Liver (tissue), 9 donors: ENCODE data around the gene RALB. TPM values are rescaled to one million over a fixed set of nuclear protein-coding genes. Genes with fewer than 3 reads are reported as not detected.

Source experiments
- DNase-seq: peaks from one replicate; pipeline ENCODE4 v3.0.0-alpha.2; 2017; ENCODE audit warnings: low spot score
- H3K27ac ChIP-seq, 2 donors: one replicate each; pipeline ENCODE4 v1.7.0; 2013; ENCODE audit warnings: inconsistent platforms in 2 of 2, low read length in 2 of 2, control low read depth in 1 of 2, low read depth in 1 of 2, mild to moderate bottlenecking in 1 of 2
- H3K27me3 ChIP-seq, 4 donors: one replicate each; pipeline versions ENCODE4 v1.6.1 to v1.7.0; 2013; ENCODE audit warnings: low read length in 3 of 4, inconsistent platforms in 1 of 4, mild to moderate bottlenecking in 1 of 4, moderate library complexity in 1 of 4; ENCODE audit not compliant: control insufficient read depth in 4 of 4, insufficient read depth in 4 of 4
- H3K36me3 ChIP-seq, 4 donors: one replicate each; pipeline versions ENCODE4 v1.6.1 to v1.7.0; 2013; ENCODE audit warnings: low read length in 3 of 4, mild to moderate bottlenecking in 3 of 4, low read depth in 1 of 4, moderate library complexity in 1 of 4; ENCODE audit not compliant: control insufficient read depth in 4 of 4, insufficient read depth in 3 of 4
- H3K4me1 ChIP-seq, 4 donors: one replicate each; pipeline versions ENCODE4 v1.6.1 to v1.7.0; 2013; ENCODE audit warnings: low read length in 3 of 4, mild to moderate bottlenecking in 3 of 4, moderate library complexity in 1 of 4; ENCODE audit not compliant: control insufficient read depth in 4 of 4, insufficient read depth in 4 of 4
- H3K4me3 ChIP-seq, 3 donors: one replicate each; pipeline versions ENCODE4 v1.6.1 to v1.7.0; 2013; ENCODE audit warnings: low read length in 3 of 3, control low read depth in 1 of 3, low read depth in 1 of 3, mild to moderate bottlenecking in 1 of 3
- H3K9ac ChIP-seq, 2 donors: one replicate each; pipeline ENCODE4 v1.7.0; 2013; ENCODE audit warnings: low read length in 2 of 2, mild to moderate bottlenecking in 2 of 2, moderate library complexity in 2 of 2, control low read depth in 1 of 2, low read depth in 1 of 2
- H3K9me3 ChIP-seq, 4 donors: one replicate each; pipeline versions ENCODE4 v1.6.1 to v1.7.0; 2013; ENCODE audit warnings: low read length in 3 of 4; ENCODE audit not compliant: control insufficient read depth in 4 of 4
- EGR1 ChIP-seq, 2 donors: IDR thresholded peaks; 2 replicates each; pipeline ENCODE4 v1.6.1; 2016 to 2018; ENCODE audit warnings: antibody characterized with exemption in 2 of 2, low read depth in 2 of 2
- FOXA2 ChIP-seq: IDR thresholded peaks from 2 replicates; pipeline ENCODE4 v1.6.1; 2016; ENCODE audit warnings: antibody characterized with exemption
- GABPA ChIP-seq, 2 donors: IDR thresholded peaks in 1 of 2; conservative IDR thresholded peaks in 1 of 2; 2 replicates each; pipeline ENCODE4 v1.6.1; 2016; ENCODE audit warnings: antibody characterized with exemption in 2 of 2, mild to moderate bottlenecking in 1 of 2, moderate library complexity in 1 of 2
- HNF4A ChIP-seq, 2 donors: conservative IDR thresholded peaks; 2 replicates each; pipeline ENCODE4 v1.6.1; 2016; ENCODE audit warnings: antibody characterized with exemption in 2 of 2, mild to moderate bottlenecking in 2 of 2
- HNF4G ChIP-seq: IDR thresholded peaks from 2 replicates; pipeline ENCODE4 v1.6.1; 2016; ENCODE audit warnings: antibody characterized with exemption
- JUND ChIP-seq, 2 donors: IDR thresholded peaks; 2 replicates each; pipeline ENCODE4 v1.6.1; 2016; ENCODE audit warnings: antibody characterized with exemption in 2 of 2
- NR2F2 ChIP-seq: IDR thresholded peaks from 2 replicates; pipeline ENCODE4 v1.6.1; 2016; ENCODE audit warnings: antibody characterized with exemption
- RAD21 ChIP-seq, 2 donors: IDR thresholded peaks; 2 replicates each; pipeline ENCODE4 v1.6.1; 2016; ENCODE audit warnings: antibody characterized with exemption in 2 of 2, mild to moderate bottlenecking in 2 of 2
- RXRA ChIP-seq, 2 donors: IDR thresholded peaks; 2 replicates each; pipeline ENCODE4 v1.6.1; 2017 to 2018; ENCODE audit warnings: antibody characterized with exemption in 2 of 2, mild to moderate bottlenecking in 1 of 2
- SP1 ChIP-seq: IDR thresholded peaks from 2 replicates; pipeline ENCODE4 v1.6.1; 2018; ENCODE audit warnings: antibody characterized with exemption, mild to moderate bottlenecking
- TAF1 ChIP-seq: conservative IDR thresholded peaks from 2 replicates; pipeline ENCODE4 v1.6.1; 2016; ENCODE audit warnings: antibody characterized with exemption, mild to moderate bottlenecking
- YY1 ChIP-seq: IDR thresholded peaks from 2 replicates; pipeline ENCODE4 v1.6.1; 2016; ENCODE audit warnings: antibody characterized with exemption, mild to moderate bottlenecking
- ZBTB33 ChIP-seq: IDR thresholded peaks from 2 replicates; pipeline ENCODE4 v1.6.1; 2016; ENCODE audit warnings: antibody characterized with exemption
- WGBS: extraction: QIAGEN DNeasy Blood & Tissue Kit; methylation state at CpG from one replicate; pipeline ENCODE4 v1.1.7; 2013; 5-methylcytosine and 5-hydroxymethylcytosine counted together
- polyA plus RNA-seq, 2 donors: library from polyadenylated mRNA; stranded (reverse) in 1 of 2; unstranded in 1 of 2; fragments of 200-250 nt in 1 of 2; fragments of >200 nt in 1 of 2; fragmentation: Nextera tagmentation in 1 of 2; extraction: Ambion mirVana in 1 of 2; gene quantifications; one replicate each; pipeline versions ENCODE4 v1.2.1 to v1.2.3, GENCODE V29; 2013 to 2015
- total RNA-seq, 2 donors: library from RNA; depleted of rRNA; stranded (reverse); fragments of >200 nt; gene quantifications; one replicate each; pipeline ENCODE4 v1.2.3, GENCODE V29; 2014
- TF ChIP-seq, protein P1 (sequence below): IDR thresholded peaks from 2 replicates; pipeline ENCODE4 v1.6.1; 2016; ENCODE audit warnings: antibody characterized with exemption, mild to moderate bottlenecking
- TF ChIP-seq, protein P2 (sequence below): IDR thresholded peaks from 2 replicates; pipeline ENCODE4 v1.6.1; 2016; ENCODE audit warnings: antibody characterized with exemption
- TF ChIP-seq, protein P3 (sequence below): IDR thresholded peaks from 2 replicates; pipeline ENCODE4 v1.6.1; 2016; ENCODE audit warnings: antibody characterized with exemption
- donor health status: healthy.
- donor health status: healthy.
- donor health status: healthy.
- donor health status: healthy.
- donor health status: healthy.

Gene RALB
- total and polyA plus RNA-seq, 4 donors = 11.1 to 26.4 (median 20.1) TPM

GRCh38 chr2:120245520-120246332 lies 6.9 kb upstream of the RALB start:
- Histone ChIP-seq H3K36me3 (no peaks in the 10 kb centered on the region), H3K4me1 (no peaks in the 10 kb centered on the region), H3K27ac (no peak overlapping the region), H3K9ac (no peak overlapping the region), H3K9me3 (no peaks in the 10 kb centered on the region), H3K27me3 (no peaks in the 10 kb centered on the region), H3K4me3 (no peak overlapping the region)
- DNase-seq = no peak
- TF ChIP-seq NR2F2 (no peak), EGR1 (IDR thresholded peaks at IDR 0.05; ENCODE audit: low read depth in 2 of 2) (no peak), TAF1 (no peak), SP1 (no peak), GABPA (IDR thresholded peaks at IDR 0.05 in 1 of 2, conservative IDR thresholded peaks at IDR 0.05 in 1 of 2) (no peak), ZBTB33 (no peak), HNF4G (no peak), RAD21 (IDR thresholded peaks at IDR 0.05) (no peak), RXRA (IDR thresholded peaks at IDR 0.05) (no peak)
- TF ChIP-seq, protein P1, sequence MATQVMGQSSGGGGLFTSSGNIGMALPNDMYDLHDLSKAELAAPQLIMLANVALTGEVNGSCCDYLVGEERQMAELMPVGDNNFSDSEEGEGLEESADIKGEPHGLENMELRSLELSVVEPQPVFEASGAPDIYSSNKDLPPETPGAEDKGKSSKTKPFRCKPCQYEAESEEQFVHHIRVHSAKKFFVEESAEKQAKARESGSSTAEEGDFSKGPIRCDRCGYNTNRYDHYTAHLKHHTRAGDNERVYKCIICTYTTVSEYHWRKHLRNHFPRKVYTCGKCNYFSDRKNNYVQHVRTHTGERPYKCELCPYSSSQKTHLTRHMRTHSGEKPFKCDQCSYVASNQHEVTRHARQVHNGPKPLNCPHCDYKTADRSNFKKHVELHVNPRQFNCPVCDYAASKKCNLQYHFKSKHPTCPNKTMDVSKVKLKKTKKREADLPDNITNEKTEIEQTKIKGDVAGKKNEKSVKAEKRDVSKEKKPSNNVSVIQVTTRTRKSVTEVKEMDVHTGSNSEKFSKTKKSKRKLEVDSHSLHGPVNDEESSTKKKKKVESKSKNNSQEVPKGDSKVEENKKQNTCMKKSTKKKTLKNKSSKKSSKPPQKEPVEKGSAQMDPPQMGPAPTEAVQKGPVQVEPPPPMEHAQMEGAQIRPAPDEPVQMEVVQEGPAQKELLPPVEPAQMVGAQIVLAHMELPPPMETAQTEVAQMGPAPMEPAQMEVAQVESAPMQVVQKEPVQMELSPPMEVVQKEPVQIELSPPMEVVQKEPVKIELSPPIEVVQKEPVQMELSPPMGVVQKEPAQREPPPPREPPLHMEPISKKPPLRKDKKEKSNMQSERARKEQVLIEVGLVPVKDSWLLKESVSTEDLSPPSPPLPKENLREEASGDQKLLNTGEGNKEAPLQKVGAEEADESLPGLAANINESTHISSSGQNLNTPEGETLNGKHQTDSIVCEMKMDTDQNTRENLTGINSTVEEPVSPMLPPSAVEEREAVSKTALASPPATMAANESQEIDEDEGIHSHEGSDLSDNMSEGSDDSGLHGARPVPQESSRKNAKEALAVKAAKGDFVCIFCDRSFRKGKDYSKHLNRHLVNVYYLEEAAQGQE = no peak
- whole genome bisulfite sequencing = 73% methylated on average over 15 of the region's 15 CpGs

GRCh38 chr2:120246546-120247300 lies 5.9 kb upstream of the RALB start:
- Histone ChIP-seq H3K27ac (no peak overlapping the region), H3K27me3 (no peaks in the 10 kb centered on the region), H3K36me3 (no peaks in the 10 kb centered on the region), H3K4me3 (no peak overlapping the region), H3K9me3 (no peaks in the 10 kb centered on the region), H3K4me1 (peaks cover 0 to under 1% (median 0%) of the 10 kb centered on the region in 4 donors), H3K9ac (no peak overlapping the region)
- TF ChIP-seq NR2F2 (no peak), SP1 (no peak), JUND (IDR thresholded peaks at IDR 0.05) (no peak), TAF1 (no peak), HNF4G (no peak), HNF4A (conservative IDR thresholded peaks at IDR 0.05) (no peak), EGR1 (IDR thresholded peaks at IDR 0.05; ENCODE audit: low read depth in 2 of 2) (no peak), YY1 (no peak), FOXA2 (no peak), ZBTB33 (no peak), RAD21 (IDR thresholded peaks at IDR 0.05) (no peak), RXRA (IDR thresholded peaks at IDR 0.05) (no peak)
- TF ChIP-seq, protein P1 = no peak
- TF ChIP-seq, protein P2, sequence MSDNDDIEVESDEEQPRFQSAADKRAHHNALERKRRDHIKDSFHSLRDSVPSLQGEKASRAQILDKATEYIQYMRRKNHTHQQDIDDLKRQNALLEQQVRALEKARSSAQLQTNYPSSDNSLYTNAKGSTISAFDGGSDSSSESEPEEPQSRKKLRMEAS = no peak
- TF ChIP-seq, protein P3, sequence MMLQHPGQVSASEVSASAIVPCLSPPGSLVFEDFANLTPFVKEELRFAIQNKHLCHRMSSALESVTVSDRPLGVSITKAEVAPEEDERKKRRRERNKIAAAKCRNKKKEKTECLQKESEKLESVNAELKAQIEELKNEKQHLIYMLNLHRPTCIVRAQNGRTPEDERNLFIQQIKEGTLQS = no peak
- WGBS = 80% methylated on average over 20 of the region's 20 CpGs
- DNase-seq = no peak
